ENCODE data around the gene GIGYF1.

The GIGYF1 gene

DNA sequence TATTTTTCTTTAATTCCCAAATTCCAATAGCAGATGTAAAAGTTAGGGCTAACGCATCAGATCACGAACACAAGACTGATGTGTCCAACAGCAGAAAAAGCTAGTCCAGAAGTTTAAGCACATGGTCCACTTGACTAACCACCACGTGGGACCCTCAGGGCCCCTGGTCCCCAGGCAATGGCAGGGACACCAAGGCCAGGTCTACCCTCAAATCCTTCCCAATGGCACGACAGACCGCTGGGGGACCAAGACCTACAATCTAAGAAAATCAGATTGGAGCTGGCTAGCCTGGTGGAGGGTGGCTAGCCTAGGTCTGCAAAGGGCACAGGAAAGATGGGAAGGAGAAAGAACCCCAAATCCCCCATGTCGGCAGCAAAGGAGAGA, 1.5 kb downstream of the GIGYF1 start:
- no peak for DNase-seq (ENCODE audit: insufficient read length, low spot score)
- no peak for FAIRE-seq
- TF ChIP-seq, protein P1, sequence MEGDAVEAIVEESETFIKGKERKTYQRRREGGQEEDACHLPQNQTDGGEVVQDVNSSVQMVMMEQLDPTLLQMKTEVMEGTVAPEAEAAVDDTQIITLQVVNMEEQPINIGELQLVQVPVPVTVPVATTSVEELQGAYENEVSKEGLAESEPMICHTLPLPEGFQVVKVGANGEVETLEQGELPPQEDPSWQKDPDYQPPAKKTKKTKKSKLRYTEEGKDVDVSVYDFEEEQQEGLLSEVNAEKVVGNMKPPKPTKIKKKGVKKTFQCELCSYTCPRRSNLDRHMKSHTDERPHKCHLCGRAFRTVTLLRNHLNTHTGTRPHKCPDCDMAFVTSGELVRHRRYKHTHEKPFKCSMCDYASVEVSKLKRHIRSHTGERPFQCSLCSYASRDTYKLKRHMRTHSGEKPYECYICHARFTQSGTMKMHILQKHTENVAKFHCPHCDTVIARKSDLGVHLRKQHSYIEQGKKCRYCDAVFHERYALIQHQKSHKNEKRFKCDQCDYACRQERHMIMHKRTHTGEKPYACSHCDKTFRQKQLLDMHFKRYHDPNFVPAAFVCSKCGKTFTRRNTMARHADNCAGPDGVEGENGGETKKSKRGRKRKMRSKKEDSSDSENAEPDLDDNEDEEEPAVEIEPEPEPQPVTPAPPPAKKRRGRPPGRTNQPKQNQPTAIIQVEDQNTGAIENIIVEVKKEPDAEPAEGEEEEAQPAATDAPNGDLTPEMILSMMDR (IDR thresholded peaks at IDR 0.05; ENCODE audit: insufficient read depth, missing control alignments): no peak

GRCh38 chr7:100691676-100692577, 2.1 kb downstream of the GIGYF1 start:
- no peak for FAIRE-seq
- TF ChIP-seq, protein P1 (IDR thresholded peaks at IDR 0.05; ENCODE audit: insufficient read depth, missing control alignments): peak; percentile 89
- DNase-seq (ENCODE audit: insufficient read length, low spot score): peak; percentile 96

- DNase-seq (ENCODE audit: insufficient read length, low spot score) (peak; percentile 6), FAIRE-seq (no peak)
- TF ChIP-seq, protein P1 (IDR thresholded peaks at IDR 0.05; ENCODE audit: insufficient read depth, missing control alignments): no peak
These were observed 4.6 kb downstream of the GIGYF1 start for GRCh38 chr7:100689230-100690135.

GRCh38 chr7:100688326-100688860, 5.7 kb downstream of the GIGYF1 start:
- TF ChIP-seq, protein P1 (IDR thresholded peaks at IDR 0.05; ENCODE audit: insufficient read depth, missing control alignments): no peak
- DNase-seq (ENCODE audit: insufficient read length, low spot score): peak; percentile 9
- FAIRE-seq: no peak

- FAIRE-seq (no peak), DNase-seq (ENCODE audit: insufficient read length, low spot score) (peak; percentile 7)
- TF ChIP-seq, protein P1 (IDR thresholded peaks at IDR 0.05; ENCODE audit: insufficient read depth, missing control alignments): no peak
These were observed 6.2 kb downstream of the GIGYF1 start for GRCh38 chr7:100687751-100688300.

- peak; percentile 1 for DNase-seq (ENCODE audit: insufficient read length, low spot score)
- TF ChIP-seq, protein P1 (IDR thresholded peaks at IDR 0.05; ENCODE audit: insufficient read depth, missing control alignments): no peak
- FAIRE-seq: no peak
These were observed 6.8 kb downstream of the GIGYF1 start for GRCh38 chr7:100687261-100687660.
